HCT116 (cell line): ENCODE data around the gene SLC41A2. TPM values are rescaled to one million over a fixed set of nuclear protein-coding genes. Genes with fewer than 3 reads are reported as not detected.

Experiments used
- ATAC-seq: fragments of 200-7000 bp; cut with Tn5 transposase; 2 replicates; pipeline ENCODE4 v1.9.1; 2020; ENCODE audit warnings: mild to moderate bottlenecking, moderate library complexity
- BruUV-seq: library from RNA; stranded (reverse); fragments of 400-500 nt; replicated peaks from 2 replicates; lab custom pipeline; 2021; lab: Mats Ljungman, UMichigan
- CTCF ChIA-PET: fragments of 300-600 bp; sonication (Branson Sonifier 250); formaldehyde crosslinking; loops from one replicate; lab custom pipeline; 2021; ENCODE audit warnings: antibody characterized with exemption; lab: Charles Lee
- POLR2A ChIA-PET: fragments of 300-600, 350-600 bp; sonication (Branson Sonifier 250); formaldehyde crosslinking; loops from one replicate; lab custom pipeline; 2021; ENCODE audit warnings: antibody characterized with exemption; lab: Charles Lee
- RAD21 ChIA-PET, 2 experiments: fragments of 300-600 bp; sonication (Branson Sonifier 250); formaldehyde crosslinking; loops; one replicate each; lab custom pipeline; 2023; ENCODE audit warnings: low total read pairs in 2 of 2; ENCODE audit not compliant: uncharacterized antibody in 2 of 2, unreplicated experiment in 2 of 2, low non-redundant PET in 1 of 2; lab: Charles Lee
- DNase-seq: peaks from one replicate; pipeline ENCODE4 v3.0.0-alpha.2; 2010; ENCODE audit warnings: low read depth, low spot score
- H2AFZ ChIP-seq: fragments of 200-600 bp; shearing (Covaris generic), sonication (generic); 2 replicates; pipeline ENCODE4 v1.6.1; 2017; ENCODE audit warnings: low read depth, mixed run types, mixed read lengths, antibody characterized with exemption, low read length; ENCODE audit not compliant: poor library complexity, severe bottlenecking
- H3K27ac ChIP-seq: 2 replicates; pipeline ENCODE4 v1.5.1; 2012; ENCODE audit warnings: low read depth, low read length
- H3K27me3 ChIP-seq: fragments of 200-600 bp; sonication (generic); 2 replicates; pipeline ENCODE4 v1.6.1; 2016; ENCODE audit warnings: mixed run types, low read length, mixed read lengths; ENCODE audit not compliant: insufficient read depth
- H3K36me3 ChIP-seq, 2 experiments: fragments of 200-500 bp in 1 of 2; fragments of 200-600 bp in 1 of 2; sonication (Bioruptor generic) in 1 of 2; sonication (generic) in 1 of 2; 2 replicates each; pipeline versions ENCODE4 v1.5.1 to v1.6.1; 2014 to 2016; ENCODE audit warnings: low read length in 2 of 2, inconsistent platforms in 1 of 2, mixed read lengths in 1 of 2, mixed run types in 1 of 2; ENCODE audit not compliant: insufficient read depth in 2 of 2, control insufficient read depth in 1 of 2
- H3K4me1 ChIP-seq, 2 experiments: fragments of 200-600 bp in 1 of 2; sonication (generic) in 1 of 2; 2 replicates each; pipeline versions ENCODE4 v1.5.1 to v1.6.1; 2012 to 2017; ENCODE audit warnings: low read length in 2 of 2, inconsistent platforms in 1 of 2, mild to moderate bottlenecking in 1 of 2, mixed read lengths in 1 of 2, mixed run types in 1 of 2, moderate library complexity in 1 of 2; ENCODE audit not compliant: insufficient read depth in 2 of 2, control insufficient read depth in 1 of 2
- H3K4me2 ChIP-seq: fragments of 200-600 bp; sonication (generic); 2 replicates; pipeline ENCODE4 v1.6.1; 2017; ENCODE audit warnings: mixed run types, low read length, mixed read lengths
- H3K4me3 ChIP-seq, 2 experiments: fragments of 200-600 bp in 1 of 2; sonication (generic) in 1 of 2; replicated peaks in 1 of 2; 2 replicates each; pipeline ENCODE4 v1.5.1; 2011 to 2016; ENCODE audit warnings: low read length in 2 of 2, control low read depth in 1 of 2, low read depth in 1 of 2, mild to moderate bottlenecking in 1 of 2, mixed read lengths in 1 of 2, mixed run types in 1 of 2
- H3K79me2 ChIP-seq: fragments of 200-600 bp; sonication (generic); 2 replicates; pipeline ENCODE4 v1.6.1; 2017; ENCODE audit warnings: mild to moderate bottlenecking, mixed run types, low read length, moderate library complexity, mixed read lengths; ENCODE audit not compliant: insufficient read depth
- H3K9ac ChIP-seq: fragments of 200-600 bp; sonication (generic); 2 replicates; pipeline ENCODE4 v1.6.1; 2016; ENCODE audit warnings: low read length, mixed read lengths
- H3K9me2 ChIP-seq: fragments of 200-600 bp; sonication (generic), shearing (Covaris generic); 2 replicates; pipeline ENCODE4 v1.6.1; 2017; ENCODE audit warnings: mixed run types, mild to moderate bottlenecking, moderate library complexity; ENCODE audit not compliant: insufficient read depth
- H3K9me3 ChIP-seq, 2 experiments: fragments of 200-500 bp in 1 of 2; fragments of 200-600 bp in 1 of 2; sonication (Bioruptor generic) in 1 of 2; sonication (generic) in 1 of 2; 2 replicates each; pipeline ENCODE4 v1.6.1; 2014 to 2017; ENCODE audit warnings: low read length in 2 of 2, mixed read lengths in 2 of 2, inconsistent platforms in 1 of 2, low read depth in 1 of 2, mild to moderate bottlenecking in 1 of 2, mixed run types in 1 of 2, moderate library complexity in 1 of 2; ENCODE audit not compliant: control insufficient read depth in 1 of 2, insufficient read depth in 1 of 2
- H4K20me1 ChIP-seq: fragments of 200-600 bp; sonication (generic), shearing (Covaris generic); 2 replicates; pipeline ENCODE4 v1.6.1; 2017; ENCODE audit warnings: mixed run types, mild to moderate bottlenecking, moderate library complexity; ENCODE audit not compliant: insufficient read depth
- CEBPB ChIP-seq: IDR thresholded peaks from 2 replicates; pipeline ENCODE4 v1.6.1; 2012; ENCODE audit warnings: low read depth
- ELF1 ChIP-seq: IDR thresholded peaks from 2 replicates; pipeline ENCODE4 v1.6.1; 2012; ENCODE audit warnings: low read depth, borderline replicate concordance
- EZH2phosphoT487 ChIP-seq: fragments of 200-600 bp; IDR thresholded peaks from 2 replicates; pipeline ENCODE4 v1.6.1; 2018; ENCODE audit warnings: antibody characterized with exemption, borderline replicate concordance
- TCF7L2 ChIP-seq: IDR thresholded peaks from 2 replicates; pipeline ENCODE4 v1.7.0; 2011; ENCODE audit warnings: borderline replicate concordance, inconsistent platforms; ENCODE audit not compliant: insufficient read depth, insufficient read length; ENCODE audit errors: extremely low read depth
- intact Hi-C: fragments of 100-400 bp; cut with micrococcal nuclease; formaldehyde crosslinking; loops from 2 replicates; pipeline ENCODE4 v1.10.0; 2022
- total RNA-seq: library from RNA; stranded (reverse); gene quantifications from one replicate; pipeline ENCODE4 v1.2.1, GENCODE V29; 2021; ENCODE audit not compliant: unreplicated experiment

The SLC41A2 gene
- total RNA-seq, 1 experiment from 2014 or later = 12.5 TPM

DNA sequence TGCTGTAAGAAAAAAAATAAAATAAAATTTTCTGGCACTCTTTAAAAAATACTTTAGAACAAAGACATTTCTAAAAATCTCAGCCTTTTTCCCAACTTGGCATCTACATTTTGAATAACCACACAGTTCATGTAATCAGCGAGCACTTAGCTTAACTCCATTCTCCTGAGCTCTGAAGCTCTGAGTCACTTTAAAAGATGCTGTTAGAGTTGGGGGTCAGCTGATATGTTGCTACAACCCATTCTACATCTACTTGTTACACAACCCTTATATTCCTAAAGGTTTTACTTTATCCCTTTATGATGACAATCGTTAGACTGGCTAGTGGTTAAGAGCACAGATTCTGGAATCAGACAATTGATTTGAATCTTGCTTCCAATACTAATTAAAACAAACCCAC is 48.3 kb downstream of the SLC41A2 start:
- H3K4me1 ChIP-seq = peaks cover 0 to 5% of the 10 kb centered on the region in 2 experiments; a peak in 1 of 4 replicates
- H3K9me3 ChIP-seq = no peaks in the 10 kb centered on the region
- no peak overlapping the region for H3K9ac ChIP-seq
- H3K4me3 ChIP-seq = no peak overlapping the region
- no peak for DNase-seq
- ChIA-PET RAD21 (no interaction called here), POLR2A (no interaction called here), CTCF (no interaction called here)
- no peak for ATAC-seq
- H3K4me2 ChIP-seq = no peak overlapping the region
- TF ChIP-seq ELF1 = no peak
- TF ChIP-seq CEBPB = no peak
- no peak for TF ChIP-seq TCF7L2
- TF ChIP-seq EZH2phosphoT487 = no peak
- H3K27ac ChIP-seq = no peak overlapping the region
- no peaks in the 10 kb centered on the region for H3K36me3 ChIP-seq
- no peaks in the 10 kb centered on the region for H4K20me1 ChIP-seq
- intact Hi-C loops = no loop called here
- H3K9me2 ChIP-seq = no peaks in the 10 kb centered on the region
- H3K27me3 ChIP-seq = no peaks in the 10 kb centered on the region
- H3K79me2 ChIP-seq = no peaks in the 10 kb centered on the region
- no peak overlapping the region for H2AFZ ChIP-seq
- no TSS peak for BruUV-seq

Other genes with a start within 250 kb of the SLC41A2 start
- 25.6 TPM for gene NOPCHAP1, start 28.0 kb upstream of the SLC41A2 start, total RNA-seq
- 1.5 TPM for gene ALDH1L2, start 126.2 kb upstream of the SLC41A2 start, total RNA-seq
- 25.5 TPM for gene WASHC4, start 149.4 kb upstream of the SLC41A2 start, total RNA-seq